GM19438 (cell line): ENCODE results near the gene CD5L.

Experiments used
- ATAC-seq: cut with Tn5 transposase; IDR thresholded peaks from one replicate; pipeline ENCODE4 v1.9.1; 2021; ENCODE audit warnings: low read depth; ENCODE audit not compliant: unreplicated experiment

Gene CD5L

DNA sequence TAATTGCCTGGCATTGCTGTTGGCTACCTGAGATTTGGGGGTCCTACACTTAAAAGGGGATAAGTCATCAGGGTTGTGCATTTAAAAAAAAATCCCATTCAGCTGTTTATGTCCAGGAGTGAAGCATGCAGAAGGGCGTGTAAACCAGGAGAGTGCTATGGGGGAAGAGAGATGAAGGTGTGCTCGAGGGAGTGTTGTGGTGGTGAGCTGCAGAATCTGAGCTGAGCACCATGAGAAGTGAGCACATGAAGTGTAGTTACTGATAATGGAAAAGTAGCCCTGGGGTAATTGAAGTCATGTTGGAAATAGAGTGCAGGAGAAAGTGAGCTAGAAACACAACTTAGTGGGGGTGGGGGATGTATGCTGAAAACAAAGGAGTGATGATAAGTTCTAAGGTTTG, 22.4 kb downstream of the CD5L start:
- ATAC-seq = no peak

DNA sequence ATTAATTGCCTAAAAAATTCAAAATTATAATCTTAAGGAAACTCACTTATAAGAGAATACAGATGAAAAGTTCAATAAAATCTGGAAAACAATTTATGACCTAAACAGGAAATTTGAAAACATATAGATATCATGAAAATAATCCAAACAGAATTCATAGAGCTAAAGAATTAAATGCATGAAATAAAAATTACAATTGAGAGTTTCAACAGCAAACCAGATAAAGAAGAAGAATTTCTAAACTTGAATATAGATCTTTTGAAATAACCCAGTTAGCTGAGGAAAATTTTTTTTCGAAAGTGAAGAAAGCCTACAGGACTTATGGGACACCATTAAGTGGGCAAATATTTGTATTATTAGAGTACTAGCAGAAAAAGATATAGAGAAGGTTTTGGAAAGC, 28.3 kb downstream of the CD5L start:
- no peak for ATAC-seq

DNA sequence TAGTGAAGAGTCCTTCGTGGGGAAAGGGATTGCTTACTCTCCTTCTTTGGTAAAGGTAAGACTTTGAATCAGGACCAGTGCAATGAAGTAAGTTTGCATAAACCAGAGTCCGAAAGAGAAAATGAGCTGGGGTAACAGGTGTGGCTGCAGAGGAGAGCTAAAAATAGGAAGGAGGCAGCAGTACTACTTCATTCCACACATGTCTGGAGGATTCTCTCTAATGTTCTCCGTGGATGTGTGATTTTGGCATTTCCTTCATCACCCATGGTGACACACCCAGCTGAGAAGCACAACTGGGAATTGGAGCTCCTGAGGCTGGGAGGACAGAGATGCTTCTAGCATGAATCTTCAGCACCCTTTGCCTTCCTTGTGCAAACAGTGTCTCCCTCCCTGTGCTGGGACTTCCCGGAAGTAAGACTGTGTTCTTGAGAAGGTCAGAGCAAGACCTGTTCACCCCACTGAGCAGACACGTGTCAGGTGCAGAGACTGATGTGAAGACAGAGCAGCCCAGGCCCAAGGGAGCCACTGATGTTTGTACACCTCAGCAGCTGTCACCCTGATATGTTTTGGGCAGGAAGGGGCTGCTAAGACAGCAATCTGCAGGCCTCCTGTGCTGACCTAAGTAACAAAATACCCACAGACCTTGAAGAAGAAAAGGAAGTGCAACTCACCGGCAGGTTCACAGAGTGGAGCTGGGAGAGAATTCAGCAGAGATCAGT, 35.0 kb downstream of the CD5L start:
- peak; percentile 87 for ATAC-seq

DNA sequence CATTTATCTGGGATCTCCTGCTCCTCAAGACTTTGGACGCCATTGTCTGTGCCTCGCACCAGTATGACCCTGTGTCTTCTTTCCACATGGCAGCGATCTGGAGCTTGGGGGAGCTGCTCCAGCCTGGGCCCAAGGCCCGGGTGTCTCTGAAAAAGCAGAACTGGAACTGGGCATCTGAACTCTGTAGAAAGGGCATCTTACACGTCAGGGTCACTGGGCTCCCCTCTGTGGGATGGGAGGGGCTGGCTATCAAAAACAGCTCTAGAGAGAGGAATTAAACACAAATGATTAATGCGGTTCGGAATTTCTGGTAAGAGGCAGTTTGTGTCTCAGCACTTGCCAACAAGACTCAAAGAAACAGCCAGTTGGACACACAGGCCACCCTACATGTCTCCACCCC, 37.8 kb downstream of the CD5L start:
- no peak for ATAC-seq

DNA sequence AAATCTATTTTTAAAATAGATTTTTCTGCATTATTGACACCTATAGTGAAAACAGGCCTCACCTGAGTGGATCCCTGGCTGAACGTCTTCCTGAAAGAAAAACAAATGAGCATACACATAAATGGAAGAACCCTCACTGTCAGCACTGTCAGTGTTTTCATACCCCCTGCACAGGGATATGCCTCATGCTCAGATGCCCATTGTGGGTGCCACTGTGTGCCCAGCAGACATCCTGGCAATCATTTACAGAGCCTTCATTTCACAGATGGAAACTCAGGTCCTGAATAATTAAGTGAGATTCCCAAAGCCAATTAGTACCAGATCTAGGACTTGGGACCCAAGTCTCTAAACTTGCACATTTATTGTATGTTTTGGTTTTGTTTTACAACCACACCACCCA, 41.6 kb downstream of the CD5L start:
- ATAC-seq = no peak

DNA sequence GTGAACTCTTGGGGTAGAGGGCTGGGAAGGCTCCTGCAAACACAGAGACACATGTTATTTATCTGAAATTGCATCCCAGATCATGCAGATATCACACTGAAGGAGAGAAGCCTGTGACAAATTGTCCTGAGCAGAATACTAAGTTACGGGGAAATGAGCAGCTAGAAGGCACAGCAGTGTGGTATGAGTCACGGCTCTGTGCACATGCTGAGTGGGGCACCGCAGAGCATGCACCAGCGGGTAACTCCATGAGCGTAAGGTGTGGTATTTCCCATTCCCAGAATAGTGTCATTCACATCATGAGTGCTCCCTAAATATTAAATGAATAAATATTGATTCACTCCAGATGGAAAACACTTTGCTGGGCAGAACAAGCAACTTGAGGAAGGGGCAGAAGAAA, 43.4 kb downstream of the CD5L start:
- no peak for ATAC-seq

DNA sequence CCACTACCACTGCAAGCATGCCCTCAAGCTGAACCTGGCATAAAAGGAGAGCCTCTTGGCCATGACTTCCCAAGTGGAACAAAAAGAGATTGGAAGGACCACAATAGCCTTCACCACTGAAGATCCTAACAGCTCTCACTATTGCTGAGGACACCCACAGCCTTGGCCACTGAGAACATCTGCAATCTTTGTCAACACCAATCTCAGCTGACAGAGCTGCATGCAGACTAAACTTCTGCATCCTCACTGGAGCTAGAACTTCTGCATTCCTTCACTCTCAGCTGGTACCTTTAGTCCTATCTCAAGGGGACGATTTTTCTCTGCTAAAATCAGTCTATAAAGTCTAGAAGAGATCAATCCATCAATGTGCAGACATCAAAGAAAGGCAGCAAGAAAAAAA, 56.4 kb downstream of the CD5L start:
- no peak for ATAC-seq

DNA sequence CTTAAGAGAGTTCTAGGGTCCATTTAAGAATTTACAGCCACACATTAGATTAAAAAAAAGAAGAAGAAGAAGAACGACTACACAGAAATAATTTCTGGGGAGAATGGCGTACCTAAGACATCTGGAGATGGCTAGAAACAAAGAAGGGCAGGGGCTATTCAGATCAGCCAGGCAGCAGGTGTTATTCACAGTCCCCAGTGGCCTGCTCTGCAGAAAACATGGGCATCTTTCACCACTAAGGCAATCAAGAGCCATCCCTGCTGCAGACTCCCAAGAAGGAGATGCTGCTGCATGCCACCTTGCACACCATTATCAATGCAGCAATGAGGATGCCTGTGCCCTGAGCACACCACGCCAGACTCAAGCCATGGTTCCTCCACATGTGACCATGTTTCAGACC, 56.8 kb downstream of the CD5L start:
- ATAC-seq = no peak

DNA sequence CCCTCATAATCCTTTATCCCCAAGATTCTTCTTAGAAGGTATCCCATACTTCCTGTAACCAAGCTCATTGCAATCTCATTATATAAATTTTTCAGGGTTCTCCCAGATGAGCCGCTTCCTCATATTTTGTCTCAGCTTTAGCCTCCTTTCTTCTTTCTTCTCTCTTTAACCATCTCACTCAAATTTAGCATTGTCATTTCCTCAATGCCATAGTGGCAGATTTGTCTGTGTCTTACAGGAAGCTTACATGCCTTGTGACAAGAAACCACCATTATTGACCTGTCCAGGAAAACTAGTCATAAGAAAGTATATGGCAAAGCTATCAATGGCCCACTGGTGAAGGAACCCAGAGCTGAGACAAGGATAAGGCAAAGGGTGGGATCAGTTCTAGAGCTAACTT, 58.7 kb downstream of the CD5L start:
- no peak for ATAC-seq

DNA sequence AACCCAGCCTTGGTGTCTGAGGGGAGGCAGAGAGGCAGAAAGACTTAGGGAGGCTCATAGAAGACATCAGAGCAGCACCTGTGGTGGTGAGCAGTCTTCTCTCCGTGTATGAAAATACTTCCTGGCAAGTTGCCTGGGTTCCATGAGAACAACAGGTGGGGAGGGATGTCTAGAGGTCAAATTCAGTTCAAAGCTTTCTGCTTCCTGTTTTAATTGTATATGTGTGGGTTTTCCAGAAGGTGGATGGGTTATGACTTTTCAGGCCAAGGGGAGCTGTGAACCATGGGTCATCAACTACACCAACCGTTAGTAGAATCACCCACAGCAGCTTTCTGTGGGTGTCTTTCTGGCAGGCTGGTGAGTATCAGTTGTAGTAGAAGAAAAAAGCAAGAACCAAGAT, 60.6 kb downstream of the CD5L start:
- peak; percentile 55 for ATAC-seq
